Upper lobe of left lung (tissue), 4 donors: ENCODE data around the gene ST8SIA6.

Source experiments
- CTCF ChIP-seq, 6 experiments: fragments of 450-650 bp in 4 of 6; fragments of 200-600 bp in 2 of 6; sonication (generic) in 2 of 6; IDR thresholded peaks; one replicate each; pipeline ENCODE4 v1.5.1; 2016 to 2019; ENCODE audit warnings: antibody characterized with exemption in 6 of 6
- EP300 ChIP-seq, 4 donors: sonication (generic); formaldehyde crosslinking; IDR thresholded peaks; one replicate each; pipeline ENCODE4 v1.5.1; 2017; ENCODE audit warnings: antibody characterized with exemption in 4 of 4, control low read depth in 2 of 4
- POLR2A ChIP-seq, 4 donors: fragments of 450-650 bp; IDR thresholded peaks; one replicate each; pipeline ENCODE4 v1.5.1; 2016 to 2017; ENCODE audit warnings: antibody characterized with exemption in 4 of 4, mild to moderate bottlenecking in 2 of 4
- POLR2AphosphoS5 ChIP-seq, 2 donors: sonication (generic); formaldehyde crosslinking; IDR thresholded peaks; one replicate each; pipeline ENCODE4 v1.5.1; 2017; ENCODE audit warnings: antibody characterized with exemption in 2 of 2

- TF ChIP-seq CTCF (IDR thresholded peaks at IDR 0.05) (no peak), POLR2A (IDR thresholded peaks at IDR 0.05) (no peak), POLR2AphosphoS5 (IDR thresholded peaks at IDR 0.05) (peak in 1 of 2 donors; percentile 20), EP300 (IDR thresholded peaks at IDR 0.05) (no peak)
These were observed 25.9 kb downstream of the ST8SIA6 start for GRCh38 chr10:17428351-17429097.
